ENCODE measurements around the gene FNDC1.

DNA sequence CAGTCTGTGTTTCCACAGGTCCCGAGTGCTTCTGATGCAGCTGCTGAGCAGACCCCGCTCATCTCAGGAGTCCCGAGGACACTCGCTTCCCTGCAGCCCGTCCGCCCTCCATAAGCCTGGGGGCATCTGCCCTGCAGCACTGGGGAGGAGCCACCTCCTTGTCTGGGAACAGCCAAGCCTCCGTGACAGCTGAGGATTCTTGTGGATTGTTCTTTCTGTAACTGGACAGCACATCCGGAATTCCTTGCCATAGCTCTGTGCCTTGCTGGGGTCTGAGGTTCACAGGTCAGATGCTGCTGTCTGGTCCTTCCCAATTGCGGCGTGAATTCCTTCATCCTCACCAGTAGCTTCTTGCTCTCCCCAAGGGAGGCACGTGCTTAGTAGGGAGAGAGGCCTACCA, 38.4 kb upstream of the FNDC1 start:
- TF ChIP-seq TAF1 (IDR thresholded peaks at IDR 0.05; ENCODE audit: low read depth, low read length): no peak
- TF ChIP-seq POLR2AphosphoS5 (IDR thresholded peaks at IDR 0.05; ENCODE audit: low read depth, low read length): no peak
- no peak for TF ChIP-seq POLR2A (IDR thresholded peaks at IDR 0.05; ENCODE audit: low read depth, low read length)
- no peak for TF ChIP-seq SPI1 (IDR thresholded peaks at IDR 0.05; ENCODE audit: low read depth, low read length)
- no peak for TF ChIP-seq POU2F2 (IDR thresholded peaks at IDR 0.05; ENCODE audit: low read depth, low read length)
- TF ChIP-seq PAX5 (IDR thresholded peaks at IDR 0.05; ENCODE audit: insufficient read depth, low read length, severe bottlenecking): no peak

Data from GM12891 (cell line).